Measurements from ENCODE around the gene FOXO6. TPM values are rescaled to one million over a fixed set of nuclear protein-coding genes. Genes with fewer than 3 reads are reported as not detected.

Gene FOXO6
- total and polyA plus RNA-seq, 2 experiments from 2014 or later = 0.68 to 4.2 TPM

DNA sequence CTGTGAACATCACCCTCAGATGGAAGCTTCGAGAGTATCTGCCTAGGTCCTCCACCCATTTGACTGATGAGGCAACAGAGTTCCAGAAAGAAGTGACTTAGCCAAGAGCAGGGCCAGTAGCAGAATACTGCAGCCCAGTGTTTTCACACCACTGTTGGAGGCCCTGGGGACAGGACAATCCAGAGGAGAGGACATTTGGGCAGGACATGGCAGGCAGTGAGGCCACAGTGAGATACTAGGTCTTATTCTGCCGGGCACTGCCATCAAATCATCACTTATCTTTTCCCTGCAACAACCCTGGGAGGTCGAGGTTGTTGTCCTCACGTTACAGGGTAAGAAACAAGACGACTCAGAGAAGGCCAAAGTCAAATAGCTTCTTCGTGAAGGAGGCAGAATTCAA lies 5.5 kb upstream of the FOXO6 start:
- peaks cover 36% of the 10 kb centered on the region for H3K4me1 Mint-ChIP-seq
- peaks cover 27% of the 10 kb centered on the region for H3K4me1 ChIP-seq (ENCODE audit: insufficient read depth)
- H3K79me2 ChIP-seq (replicated peaks; ENCODE audit: insufficient read depth) = no peaks in the 10 kb centered on the region
- no peak for TF ChIP-seq EZH2 (IDR thresholded peaks at IDR 0.05; ENCODE audit: low read depth, unreplicated experiment)
- TF ChIP-seq JUNB (IDR thresholded peaks at IDR 0.05; ENCODE audit: unreplicated experiment) = no peak
- no peak for TF ChIP-seq CREB1 (CRISPR knock-in tag; IDR thresholded peaks at IDR 0.05; ENCODE audit: low read depth)
- no peak for TF ChIP-seq ZNF114 (CRISPR knock-in tag; IDR thresholded peaks at IDR 0.05)
- no peak for TF ChIP-seq ZNF331 (CRISPR knock-in tag; IDR thresholded peaks at IDR 0.05; ENCODE audit: low read depth)
- TF ChIP-seq, protein P1, sequence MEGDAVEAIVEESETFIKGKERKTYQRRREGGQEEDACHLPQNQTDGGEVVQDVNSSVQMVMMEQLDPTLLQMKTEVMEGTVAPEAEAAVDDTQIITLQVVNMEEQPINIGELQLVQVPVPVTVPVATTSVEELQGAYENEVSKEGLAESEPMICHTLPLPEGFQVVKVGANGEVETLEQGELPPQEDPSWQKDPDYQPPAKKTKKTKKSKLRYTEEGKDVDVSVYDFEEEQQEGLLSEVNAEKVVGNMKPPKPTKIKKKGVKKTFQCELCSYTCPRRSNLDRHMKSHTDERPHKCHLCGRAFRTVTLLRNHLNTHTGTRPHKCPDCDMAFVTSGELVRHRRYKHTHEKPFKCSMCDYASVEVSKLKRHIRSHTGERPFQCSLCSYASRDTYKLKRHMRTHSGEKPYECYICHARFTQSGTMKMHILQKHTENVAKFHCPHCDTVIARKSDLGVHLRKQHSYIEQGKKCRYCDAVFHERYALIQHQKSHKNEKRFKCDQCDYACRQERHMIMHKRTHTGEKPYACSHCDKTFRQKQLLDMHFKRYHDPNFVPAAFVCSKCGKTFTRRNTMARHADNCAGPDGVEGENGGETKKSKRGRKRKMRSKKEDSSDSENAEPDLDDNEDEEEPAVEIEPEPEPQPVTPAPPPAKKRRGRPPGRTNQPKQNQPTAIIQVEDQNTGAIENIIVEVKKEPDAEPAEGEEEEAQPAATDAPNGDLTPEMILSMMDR (conservative IDR thresholded peaks at IDR 0.05; ENCODE audit: low read depth in 2 of 2) = no peak
- TF ChIP-seq EZH2phosphoT487 (IDR thresholded peaks at IDR 0.05; ENCODE audit: unreplicated experiment) = no peak
- TF ChIP-seq, protein P2, sequence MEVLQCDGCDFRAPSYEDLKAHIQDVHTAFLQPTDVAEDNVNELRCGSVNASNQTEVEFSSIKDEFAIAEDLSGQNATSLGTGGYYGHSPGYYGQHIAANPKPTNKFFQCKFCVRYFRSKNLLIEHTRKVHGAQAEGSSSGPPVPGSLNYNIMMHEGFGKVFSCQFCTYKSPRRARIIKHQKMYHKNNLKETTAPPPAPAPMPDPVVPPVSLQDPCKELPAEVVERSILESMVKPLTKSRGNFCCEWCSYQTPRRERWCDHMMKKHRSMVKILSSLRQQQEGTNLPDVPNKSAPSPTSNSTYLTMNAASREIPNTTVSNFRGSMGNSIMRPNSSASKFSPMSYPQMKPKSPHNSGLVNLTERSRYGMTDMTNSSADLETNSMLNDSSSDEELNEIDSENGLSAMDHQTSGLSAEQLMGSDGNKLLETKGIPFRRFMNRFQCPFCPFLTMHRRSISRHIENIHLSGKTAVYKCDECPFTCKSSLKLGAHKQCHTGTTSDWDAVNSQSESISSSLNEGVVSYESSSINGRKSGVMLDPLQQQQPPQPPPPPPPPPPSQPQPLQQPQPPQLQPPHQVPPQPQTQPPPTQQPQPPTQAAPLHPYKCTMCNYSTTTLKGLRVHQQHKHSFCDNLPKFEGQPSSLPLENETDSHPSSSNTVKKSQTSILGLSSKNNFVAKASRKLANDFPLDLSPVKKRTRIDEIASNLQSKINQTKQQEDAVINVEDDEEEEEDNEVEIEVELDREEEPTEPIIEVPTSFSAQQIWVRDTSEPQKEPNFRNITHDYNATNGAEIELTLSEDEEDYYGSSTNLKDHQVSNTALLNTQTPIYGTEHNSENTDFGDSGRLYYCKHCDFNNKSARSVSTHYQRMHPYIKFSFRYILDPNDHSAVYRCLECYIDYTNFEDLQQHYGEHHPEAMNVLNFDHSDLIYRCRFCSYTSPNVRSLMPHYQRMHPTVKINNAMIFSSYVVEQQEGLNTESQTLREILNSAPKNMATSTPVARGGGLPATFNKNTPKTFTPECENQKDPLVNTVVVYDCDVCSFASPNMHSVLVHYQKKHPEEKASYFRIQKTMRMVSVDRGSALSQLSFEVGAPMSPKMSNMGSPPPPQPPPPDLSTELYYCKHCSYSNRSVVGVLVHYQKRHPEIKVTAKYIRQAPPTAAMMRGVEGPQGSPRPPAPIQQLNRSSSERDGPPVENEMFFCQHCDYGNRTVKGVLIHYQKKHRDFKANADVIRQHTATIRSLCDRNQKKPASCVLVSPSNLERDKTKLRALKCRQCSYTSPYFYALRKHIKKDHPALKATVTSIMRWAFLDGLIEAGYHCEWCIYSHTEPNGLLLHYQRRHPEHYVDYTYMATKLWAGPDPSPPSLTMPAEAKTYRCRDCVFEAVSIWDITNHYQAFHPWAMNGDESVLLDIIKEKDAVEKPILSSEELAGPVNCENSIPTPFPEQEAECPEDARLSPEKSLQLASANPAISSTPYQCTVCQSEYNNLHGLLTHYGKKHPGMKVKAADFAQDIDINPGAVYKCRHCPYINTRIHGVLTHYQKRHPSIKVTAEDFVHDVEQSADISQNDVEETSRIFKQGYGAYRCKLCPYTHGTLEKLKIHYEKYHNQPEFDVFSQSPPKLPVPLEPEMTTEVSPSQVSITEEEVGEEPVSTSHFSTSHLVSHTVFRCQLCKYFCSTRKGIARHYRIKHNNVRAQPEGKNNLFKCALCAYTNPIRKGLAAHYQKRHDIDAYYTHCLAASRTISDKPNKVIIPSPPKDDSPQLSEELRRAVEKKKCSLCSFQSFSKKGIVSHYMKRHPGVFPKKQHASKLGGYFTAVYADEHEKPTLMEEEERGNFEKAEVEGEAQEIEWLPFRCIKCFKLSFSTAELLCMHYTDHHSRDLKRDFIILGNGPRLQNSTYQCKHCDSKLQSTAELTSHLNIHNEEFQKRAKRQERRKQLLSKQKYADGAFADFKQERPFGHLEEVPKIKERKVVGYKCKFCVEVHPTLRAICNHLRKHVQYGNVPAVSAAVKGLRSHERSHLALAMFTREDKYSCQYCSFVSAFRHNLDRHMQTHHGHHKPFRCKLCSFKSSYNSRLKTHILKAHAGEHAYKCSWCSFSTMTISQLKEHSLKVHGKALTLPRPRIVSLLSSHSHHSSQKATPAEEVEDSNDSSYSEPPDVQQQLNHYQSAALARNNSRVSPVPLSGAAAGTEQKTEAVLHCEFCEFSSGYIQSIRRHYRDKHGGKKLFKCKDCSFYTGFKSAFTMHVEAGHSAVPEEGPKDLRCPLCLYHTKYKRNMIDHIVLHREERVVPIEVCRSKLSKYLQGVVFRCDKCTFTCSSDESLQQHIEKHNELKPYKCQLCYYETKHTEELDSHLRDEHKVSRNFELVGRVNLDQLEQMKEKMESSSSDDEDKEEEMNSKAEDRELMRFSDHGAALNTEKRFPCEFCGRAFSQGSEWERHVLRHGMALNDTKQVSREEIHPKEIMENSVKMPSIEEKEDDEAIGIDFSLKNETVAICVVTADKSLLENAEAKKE (CRISPR knock-in tag; IDR thresholded peaks at IDR 0.05) = no peak
- TF ChIP-seq, protein P3, sequence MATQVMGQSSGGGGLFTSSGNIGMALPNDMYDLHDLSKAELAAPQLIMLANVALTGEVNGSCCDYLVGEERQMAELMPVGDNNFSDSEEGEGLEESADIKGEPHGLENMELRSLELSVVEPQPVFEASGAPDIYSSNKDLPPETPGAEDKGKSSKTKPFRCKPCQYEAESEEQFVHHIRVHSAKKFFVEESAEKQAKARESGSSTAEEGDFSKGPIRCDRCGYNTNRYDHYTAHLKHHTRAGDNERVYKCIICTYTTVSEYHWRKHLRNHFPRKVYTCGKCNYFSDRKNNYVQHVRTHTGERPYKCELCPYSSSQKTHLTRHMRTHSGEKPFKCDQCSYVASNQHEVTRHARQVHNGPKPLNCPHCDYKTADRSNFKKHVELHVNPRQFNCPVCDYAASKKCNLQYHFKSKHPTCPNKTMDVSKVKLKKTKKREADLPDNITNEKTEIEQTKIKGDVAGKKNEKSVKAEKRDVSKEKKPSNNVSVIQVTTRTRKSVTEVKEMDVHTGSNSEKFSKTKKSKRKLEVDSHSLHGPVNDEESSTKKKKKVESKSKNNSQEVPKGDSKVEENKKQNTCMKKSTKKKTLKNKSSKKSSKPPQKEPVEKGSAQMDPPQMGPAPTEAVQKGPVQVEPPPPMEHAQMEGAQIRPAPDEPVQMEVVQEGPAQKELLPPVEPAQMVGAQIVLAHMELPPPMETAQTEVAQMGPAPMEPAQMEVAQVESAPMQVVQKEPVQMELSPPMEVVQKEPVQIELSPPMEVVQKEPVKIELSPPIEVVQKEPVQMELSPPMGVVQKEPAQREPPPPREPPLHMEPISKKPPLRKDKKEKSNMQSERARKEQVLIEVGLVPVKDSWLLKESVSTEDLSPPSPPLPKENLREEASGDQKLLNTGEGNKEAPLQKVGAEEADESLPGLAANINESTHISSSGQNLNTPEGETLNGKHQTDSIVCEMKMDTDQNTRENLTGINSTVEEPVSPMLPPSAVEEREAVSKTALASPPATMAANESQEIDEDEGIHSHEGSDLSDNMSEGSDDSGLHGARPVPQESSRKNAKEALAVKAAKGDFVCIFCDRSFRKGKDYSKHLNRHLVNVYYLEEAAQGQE (IDR thresholded peaks at IDR 0.05; ENCODE audit: unreplicated experiment) = no peak
- no peak for TF ChIP-seq STAT1 (IDR thresholded peaks at IDR 0.05; ENCODE audit: unreplicated experiment)
- no peak for TF ChIP-seq POLR2AphosphoS5 (IDR thresholded peaks at IDR 0.05; ENCODE audit: low read depth)
- TF ChIP-seq NANOG (IDR thresholded peaks at IDR 0.05; ENCODE audit: borderline replicate concordance) = no peak
- TF ChIP-seq, protein P4, sequence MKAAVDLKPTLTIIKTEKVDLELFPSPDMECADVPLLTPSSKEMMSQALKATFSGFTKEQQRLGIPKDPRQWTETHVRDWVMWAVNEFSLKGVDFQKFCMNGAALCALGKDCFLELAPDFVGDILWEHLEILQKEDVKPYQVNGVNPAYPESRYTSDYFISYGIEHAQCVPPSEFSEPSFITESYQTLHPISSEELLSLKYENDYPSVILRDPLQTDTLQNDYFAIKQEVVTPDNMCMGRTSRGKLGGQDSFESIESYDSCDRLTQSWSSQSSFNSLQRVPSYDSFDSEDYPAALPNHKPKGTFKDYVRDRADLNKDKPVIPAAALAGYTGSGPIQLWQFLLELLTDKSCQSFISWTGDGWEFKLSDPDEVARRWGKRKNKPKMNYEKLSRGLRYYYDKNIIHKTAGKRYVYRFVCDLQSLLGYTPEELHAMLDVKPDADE (IDR thresholded peaks at IDR 0.05) = no peak
- H3K4me3 Mint-ChIP-seq = no peak overlapping the region
- H3K9me3 Mint-ChIP-seq = no peaks in the 10 kb centered on the region; the same call in 2 of the 3 replicates
- no peaks in the 10 kb centered on the region for H3K36me3 ChIP-seq (ENCODE audit: insufficient read depth)
- no peak overlapping the region for H3K4me2 ChIP-seq
- H4K20me1 ChIP-seq (replicated peaks; ENCODE audit: insufficient read depth) = no peaks in the 10 kb centered on the region
- no peaks in the 10 kb centered on the region; the same call in 2 of the 3 replicates for H3K36me3 Mint-ChIP-seq (ENCODE audit: low read depth)
- no peak overlapping the region for H2AFZ ChIP-seq
- H3K4me3 ChIP-seq = no peak overlapping the region
- ATAC-seq (no peak), DNase-seq (ENCODE audit: low spot score) (no peak)
- peaks cover 22% of the 10 kb centered on the region for H3K27me3 Mint-ChIP-seq (ENCODE audit: insufficient read depth, low read depth, poor library complexity)
- H3K27ac ChIP-seq (ENCODE audit: low read depth) = no peak overlapping the region
- no peaks in the 10 kb centered on the region for H3K9me2 ChIP-seq (ENCODE audit: insufficient read depth)
- H3K27me3 ChIP-seq (ENCODE audit: insufficient read depth) = peaks cover 15% of the 10 kb centered on the region
- H3K27ac Mint-ChIP-seq = no peak overlapping the region
- 0 out of 2 replicates have a peak, but pooled peaks cover 4% of the 10 kb centered on the region for H3F3A ChIP-seq (replicated peaks; ENCODE audit: low read depth)
